HepG2 (cell line): ENCODE measurements around the gene TMEM114. TPM values are rescaled to one million over a fixed set of nuclear protein-coding genes. Genes with fewer than 3 reads are reported as not detected.

ENCODE experiments used
- ASH2L ChIP-seq: fragments of 300-600, 200-600 bp; sonication (generic); IDR thresholded peaks from 2 replicates; pipeline ENCODE4 v1.7.0; 2017; ENCODE audit warnings: low read depth, mild to moderate bottlenecking, moderate library complexity, mixed read lengths, low read length; ENCODE audit not compliant: insufficient read length
- HDAC2 ChIP-seq: sonication (generic); formaldehyde crosslinking; IDR thresholded peaks from 2 replicates; pipeline ENCODE4 v1.4.0; 2020; ENCODE audit warnings: missing genetic modification reagents
- MXI1 ChIP-seq: IDR thresholded peaks from 3 replicates; pipeline ENCODE4 v1.6.1; 2012; ENCODE audit warnings: low read depth, low read length, inconsistent platforms, borderline replicate concordance
- NCOA1 ChIP-seq: sonication (generic); formaldehyde crosslinking; IDR thresholded peaks from 2 replicates; pipeline ENCODE4 v1.9.0; 2021; ENCODE audit warnings: missing genetic modification reagents
- PPARG ChIP-seq: conservative IDR thresholded peaks from 2 replicates; pipeline ENCODE4 v1.6.1; 2016; ENCODE audit warnings: missing biosample characterization, missing genetic modification reagents
- REL ChIP-seq: sonication (generic); formaldehyde crosslinking; conservative IDR thresholded peaks from 2 replicates; pipeline ENCODE4 v1.8.0; 2022; ENCODE audit warnings: mild to moderate bottlenecking, missing genetic modification reagents, moderate library complexity
- SMAD1 ChIP-seq: sonication (generic); formaldehyde crosslinking; IDR thresholded peaks from 2 replicates; pipeline ENCODE4 v1.4.0; 2020; ENCODE audit warnings: missing genetic modification reagents, low read depth, mild to moderate bottlenecking, borderline replicate concordance
- SMAD3 ChIP-seq: sonication (generic); formaldehyde crosslinking; IDR thresholded peaks from 2 replicates; pipeline ENCODE4 v1.4.0; 2020; ENCODE audit warnings: missing genetic modification reagents
- SSRP1 ChIP-seq: IDR thresholded peaks from 2 replicates; pipeline ENCODE4 v1.6.1; 2016; ENCODE audit warnings: control low read depth
- STAT5B ChIP-seq: sonication (generic); formaldehyde crosslinking; IDR thresholded peaks from 2 replicates; pipeline ENCODE4 v1.4.0; 2020; ENCODE audit warnings: missing genetic modification reagents
- THAP11 ChIP-seq: IDR thresholded peaks from 2 replicates; pipeline ENCODE4 v1.6.1; 2016; ENCODE audit warnings: missing biosample characterization, missing genetic modification reagents
- TRIM24 ChIP-seq: sonication (generic); formaldehyde crosslinking; IDR thresholded peaks from 2 replicates; pipeline ENCODE4 v1.8.0; 2022; ENCODE audit warnings: mild to moderate bottlenecking, missing genetic modification reagents
- ZFP41 ChIP-seq: sonication (generic); formaldehyde crosslinking; IDR thresholded peaks from 2 replicates; pipeline ENCODE4 v1.4.0; 2020; ENCODE audit warnings: mild to moderate bottlenecking, missing genetic modification reagents, borderline replicate concordance
- ZIK1 ChIP-seq: sonication (generic); formaldehyde crosslinking; IDR thresholded peaks from 2 replicates; pipeline ENCODE4 v1.5.0; 2020; ENCODE audit warnings: mild to moderate bottlenecking, low read depth, missing genetic modification reagents, borderline replicate concordance
- ZNF33B ChIP-seq: sonication (generic); formaldehyde crosslinking; IDR thresholded peaks from 2 replicates; pipeline ENCODE4 v1.5.1; 2020; ENCODE audit warnings: mild to moderate bottlenecking, missing genetic modification reagents
- ZNF670 ChIP-seq: sonication (generic); formaldehyde crosslinking; IDR thresholded peaks from 2 replicates; pipeline ENCODE4 v1.8.0; 2022; ENCODE audit warnings: mild to moderate bottlenecking, missing genetic modification reagents, borderline replicate concordance
- polyA plus RNA-seq, 8 experiments: library from polyadenylated mRNA; depleted of rRNA in 3 of 8; stranded (reverse) in 7 of 8; unstranded in 1 of 8; fragments of >200 nt; fragmentation: Illumina TruSeq in 4 of 8; extraction: Trizol in 4 of 8; gene quantifications; 2 replicates each; pipeline versions ENCODE4 v1.2.1 to v1.2.3, GENCODE V29; 2011 to 2016; ENCODE audit warnings: low read depth in 4 of 8, missing spikeins in 1 of 8, mixed read lengths in 1 of 8; ENCODE audit not compliant: insufficient read depth in 1 of 8
- total RNA-seq, 5 experiments: library from RNA; depleted of rRNA; stranded (reverse); fragments of >200 nt; fragmentation: Illumina TruSeq; extraction: Trizol; gene quantifications; 2 replicates each; pipeline ENCODE4 v1.2.3, GENCODE V29; 2016; ENCODE audit warnings: low read depth in 1 of 5
- TF ChIP-seq, protein P1 (sequence below): IDR thresholded peaks from 2 replicates; pipeline ENCODE4 v1.4.0; 2020; ENCODE audit warnings: mild to moderate bottlenecking, missing genetic modification reagents
- TF ChIP-seq, protein P2 (sequence below): sonication (generic); formaldehyde crosslinking; conservative IDR thresholded peaks from 2 replicates; pipeline ENCODE4 v1.8.0; 2022; ENCODE audit warnings: missing genetic modification reagents
- TF ChIP-seq, protein P3 (sequence below): sonication (generic); formaldehyde crosslinking; IDR thresholded peaks from 2 replicates; pipeline ENCODE4 v1.5.0; 2020; ENCODE audit warnings: missing genetic modification reagents

Gene TMEM114
- total and polyA plus RNA-seq, 2 of the 13 experiments (the other 11 are each of a cell fraction or from before 2014, with no cell fraction given), result not detected

DNA sequence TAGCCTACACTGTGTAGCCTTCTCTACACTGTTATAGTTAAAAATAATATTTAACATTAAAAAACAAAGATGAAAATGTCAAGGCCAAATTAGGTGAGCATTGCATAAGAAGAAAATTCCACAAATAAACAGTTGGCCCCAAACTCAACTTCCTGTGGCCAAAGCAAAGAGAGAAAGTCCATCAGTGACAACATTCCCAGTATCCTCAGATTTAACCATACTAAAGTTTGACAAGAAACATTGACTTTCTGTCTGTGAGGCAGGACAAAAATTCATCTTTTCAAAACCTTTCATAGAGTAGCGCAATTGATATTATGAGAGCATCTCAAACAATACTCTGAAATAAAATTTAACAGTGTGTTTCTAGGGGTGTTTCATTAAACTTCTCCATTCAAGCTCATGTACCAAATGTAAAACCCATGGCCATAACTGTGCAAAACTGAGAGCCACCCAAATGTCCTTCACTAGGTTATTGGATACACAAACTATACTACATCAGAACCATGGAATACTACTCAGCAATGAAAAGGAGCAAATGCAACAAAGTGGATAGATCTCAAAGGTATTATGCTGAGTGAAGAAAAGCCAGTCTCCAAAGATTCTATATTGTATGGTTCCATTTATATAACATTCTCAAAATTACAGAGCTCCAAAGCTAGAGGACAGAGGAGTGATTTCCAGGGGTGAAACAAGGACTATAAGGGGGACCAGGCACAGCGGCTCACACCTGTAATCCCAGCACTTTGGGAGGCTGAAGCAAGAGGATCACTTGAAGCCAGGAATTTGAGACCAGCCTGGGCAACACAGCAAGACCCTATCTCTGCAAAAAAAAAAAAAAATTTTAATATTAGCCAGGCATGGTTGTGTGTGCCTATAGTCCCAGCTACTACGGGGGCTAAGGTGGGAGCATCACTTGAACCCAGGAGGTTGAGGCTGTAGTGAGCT lies 38.7 kb downstream of the TMEM114 start (continued):
- no peak for TF ChIP-seq ZFP41 (CRISPR knock-in tag)
- TF ChIP-seq, protein P1, sequence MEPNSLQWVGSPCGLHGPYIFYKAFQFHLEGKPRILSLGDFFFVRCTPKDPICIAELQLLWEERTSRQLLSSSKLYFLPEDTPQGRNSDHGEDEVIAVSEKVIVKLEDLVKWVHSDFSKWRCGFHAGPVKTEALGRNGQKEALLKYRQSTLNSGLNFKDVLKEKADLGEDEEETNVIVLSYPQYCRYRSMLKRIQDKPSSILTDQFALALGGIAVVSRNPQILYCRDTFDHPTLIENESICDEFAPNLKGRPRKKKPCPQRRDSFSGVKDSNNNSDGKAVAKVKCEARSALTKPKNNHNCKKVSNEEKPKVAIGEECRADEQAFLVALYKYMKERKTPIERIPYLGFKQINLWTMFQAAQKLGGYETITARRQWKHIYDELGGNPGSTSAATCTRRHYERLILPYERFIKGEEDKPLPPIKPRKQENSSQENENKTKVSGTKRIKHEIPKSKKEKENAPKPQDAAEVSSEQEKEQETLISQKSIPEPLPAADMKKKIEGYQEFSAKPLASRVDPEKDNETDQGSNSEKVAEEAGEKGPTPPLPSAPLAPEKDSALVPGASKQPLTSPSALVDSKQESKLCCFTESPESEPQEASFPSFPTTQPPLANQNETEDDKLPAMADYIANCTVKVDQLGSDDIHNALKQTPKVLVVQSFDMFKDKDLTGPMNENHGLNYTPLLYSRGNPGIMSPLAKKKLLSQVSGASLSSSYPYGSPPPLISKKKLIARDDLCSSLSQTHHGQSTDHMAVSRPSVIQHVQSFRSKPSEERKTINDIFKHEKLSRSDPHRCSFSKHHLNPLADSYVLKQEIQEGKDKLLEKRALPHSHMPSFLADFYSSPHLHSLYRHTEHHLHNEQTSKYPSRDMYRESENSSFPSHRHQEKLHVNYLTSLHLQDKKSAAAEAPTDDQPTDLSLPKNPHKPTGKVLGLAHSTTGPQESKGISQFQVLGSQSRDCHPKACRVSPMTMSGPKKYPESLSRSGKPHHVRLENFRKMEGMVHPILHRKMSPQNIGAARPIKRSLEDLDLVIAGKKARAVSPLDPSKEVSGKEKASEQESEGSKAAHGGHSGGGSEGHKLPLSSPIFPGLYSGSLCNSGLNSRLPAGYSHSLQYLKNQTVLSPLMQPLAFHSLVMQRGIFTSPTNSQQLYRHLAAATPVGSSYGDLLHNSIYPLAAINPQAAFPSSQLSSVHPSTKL (CRISPR knock-in tag), result peak; percentile 95
- TF ChIP-seq SSRP1 (CRISPR knock-in tag), result peak; percentile 36
- TF ChIP-seq SMAD3 (CRISPR knock-in tag), result no peak
- TF ChIP-seq, protein P2, sequence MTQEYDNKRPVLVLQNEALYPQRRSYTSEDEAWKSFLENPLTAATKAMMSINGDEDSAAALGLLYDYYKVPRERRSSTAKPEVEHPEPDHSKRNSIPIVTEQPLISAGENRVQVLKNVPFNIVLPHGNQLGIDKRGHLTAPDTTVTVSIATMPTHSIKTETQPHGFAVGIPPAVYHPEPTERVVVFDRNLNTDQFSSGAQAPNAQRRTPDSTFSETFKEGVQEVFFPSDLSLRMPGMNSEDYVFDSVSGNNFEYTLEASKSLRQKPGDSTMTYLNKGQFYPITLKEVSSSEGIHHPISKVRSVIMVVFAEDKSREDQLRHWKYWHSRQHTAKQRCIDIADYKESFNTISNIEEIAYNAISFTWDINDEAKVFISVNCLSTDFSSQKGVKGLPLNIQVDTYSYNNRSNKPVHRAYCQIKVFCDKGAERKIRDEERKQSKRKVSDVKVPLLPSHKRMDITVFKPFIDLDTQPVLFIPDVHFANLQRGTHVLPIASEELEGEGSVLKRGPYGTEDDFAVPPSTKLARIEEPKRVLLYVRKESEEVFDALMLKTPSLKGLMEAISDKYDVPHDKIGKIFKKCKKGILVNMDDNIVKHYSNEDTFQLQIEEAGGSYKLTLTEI (CRISPR knock-in tag), result no peak
- peak; percentile 56; the same call in 1 of the 2 replicates for TF ChIP-seq PPARG (CRISPR knock-in tag)
- TF ChIP-seq SMAD1 (CRISPR knock-in tag), result no peak
- peak; percentile 34; the same call in 1 of the 2 replicates for TF ChIP-seq THAP11 (CRISPR knock-in tag)
- no peak for TF ChIP-seq ZNF670 (CRISPR knock-in tag)
- TF ChIP-seq TRIM24 (CRISPR knock-in tag), result no peak
- no peak for TF ChIP-seq ZIK1 (CRISPR knock-in tag)
- peak; percentile 92 for TF ChIP-seq NCOA1 (CRISPR knock-in tag)
- TF ChIP-seq, protein P3, sequence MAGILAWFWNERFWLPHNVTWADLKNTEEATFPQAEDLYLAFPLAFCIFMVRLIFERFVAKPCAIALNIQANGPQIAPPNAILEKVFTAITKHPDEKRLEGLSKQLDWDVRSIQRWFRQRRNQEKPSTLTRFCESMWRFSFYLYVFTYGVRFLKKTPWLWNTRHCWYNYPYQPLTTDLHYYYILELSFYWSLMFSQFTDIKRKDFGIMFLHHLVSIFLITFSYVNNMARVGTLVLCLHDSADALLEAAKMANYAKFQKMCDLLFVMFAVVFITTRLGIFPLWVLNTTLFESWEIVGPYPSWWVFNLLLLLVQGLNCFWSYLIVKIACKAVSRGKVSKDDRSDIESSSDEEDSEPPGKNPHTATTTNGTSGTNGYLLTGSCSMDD (CRISPR knock-in tag), result no peak
- peak; percentile 71 for TF ChIP-seq ASH2L
- peak; percentile 57 for TF ChIP-seq HDAC2 (CRISPR knock-in tag)
- TF ChIP-seq MXI1, result no peak
- no peak for TF ChIP-seq ZNF33B
- no peak for TF ChIP-seq REL (CRISPR knock-in tag)
- TF ChIP-seq STAT5B (CRISPR knock-in tag), result no peak
